Hepatocyte (in vitro differentiated cells): ENCODE data around the gene IQGAP2. TPM values are rescaled to one million over a fixed set of nuclear protein-coding genes. Genes with fewer than 3 reads are reported as not detected.

Experiments
- DNase-seq: peaks from one replicate; pipeline ENCODE4 v3.0.0-alpha.2; 2016; ENCODE audit warnings: low spot score
- H2AFZ ChIP-seq: fragments of 200-600 bp; sonication (generic); 2 replicates; pipeline ENCODE4 v1.6.0; 2016; ENCODE audit warnings: antibody characterized with exemption, mild to moderate bottlenecking
- H3K27ac ChIP-seq: fragments of 200-600 bp; sonication (generic); 2 replicates; pipeline ENCODE4 v1.5.1; 2016; ENCODE audit warnings: mild to moderate bottlenecking
- H3K27me3 ChIP-seq: fragments of 200-600 bp; sonication (generic); 2 replicates; pipeline ENCODE4 v1.6.1; 2016
- H3K36me3 ChIP-seq: fragments of 200-600 bp; sonication (generic); replicated peaks from 2 replicates; pipeline ENCODE4 v1.5.1; 2016; ENCODE audit warnings: low read depth; ENCODE audit not compliant: insufficient read depth
- H3K4me1 ChIP-seq: fragments of 200-600 bp; sonication (generic); 2 replicates; pipeline ENCODE4 v1.5.1; 2016; ENCODE audit warnings: mild to moderate bottlenecking, moderate library complexity; ENCODE audit not compliant: insufficient read depth
- H3K4me2 ChIP-seq: fragments of 200-600 bp; sonication (generic); 2 replicates; pipeline ENCODE4 v1.6.0; 2016
- H3K4me3 ChIP-seq: fragments of 200-600 bp; sonication (generic); 2 replicates; pipeline ENCODE4 v1.5.1; 2016; ENCODE audit warnings: mild to moderate bottlenecking
- H3K79me2 ChIP-seq: fragments of 200-600 bp; sonication (generic); 2 replicates; pipeline ENCODE4 v1.6.0; 2017; ENCODE audit warnings: mild to moderate bottlenecking
- H3K9me2 ChIP-seq: fragments of 200-600 bp; sonication (generic); replicated peaks from 2 replicates; pipeline ENCODE4 v1.6.0; 2017; ENCODE audit warnings: mild to moderate bottlenecking; ENCODE audit not compliant: insufficient read depth
- H3K9me3 ChIP-seq: fragments of 200-600 bp; sonication (generic); 2 replicates; pipeline ENCODE4 v1.5.1; 2016; ENCODE audit warnings: low read depth, mild to moderate bottlenecking
- H4K20me1 ChIP-seq: fragments of 200-600 bp; sonication (generic); 2 replicates; pipeline ENCODE4 v1.6.0; 2016; ENCODE audit warnings: mild to moderate bottlenecking; ENCODE audit not compliant: insufficient read depth, poor library complexity, severe bottlenecking
- CTCF ChIP-seq: fragments of 200-600 bp; sonication (generic); IDR thresholded peaks from 2 replicates; pipeline ENCODE4 v1.5.1; 2016; ENCODE audit warnings: antibody characterized with exemption, mild to moderate bottlenecking; ENCODE audit not compliant: poor library complexity
- EZH2 ChIP-seq: fragments of 200-600 bp; sonication (generic); IDR thresholded peaks from 2 replicates; pipeline ENCODE4 v1.6.1; 2016; ENCODE audit warnings: antibody characterized with exemption, mild to moderate bottlenecking, borderline replicate concordance
- EZH2phosphoT487 ChIP-seq: fragments of 200-600 bp; sonication (generic); IDR thresholded peaks from one replicate; pipeline ENCODE4 v1.6.1; 2018; ENCODE audit warnings: antibody characterized with exemption, mild to moderate bottlenecking, low read depth, moderate library complexity; ENCODE audit not compliant: unreplicated experiment, severe bottlenecking
- WGBS: methylation state at CpG from one replicate; pipeline ENCODE4 v1.1.6; 2016; ENCODE audit warnings: low lambda C conversion rate; ENCODE audit errors: missing lambda C conversion rate; 5-methylcytosine and 5-hydroxymethylcytosine counted together
- polyA plus RNA-seq: library from polyadenylated mRNA; unstranded; fragments of >200 nt; fragmentation: Nextera tagmentation; extraction: Ambion mirVana; gene quantifications from 2 replicates; pipeline ENCODE4 v1.2.1, GENCODE V29; 2016
- total RNA-seq: library from RNA; depleted of rRNA; stranded (reverse); fragments of >200 nt; gene quantifications from 2 replicates; pipeline ENCODE4 v1.2.3, GENCODE V29; 2014

The IQGAP2 gene
- total and polyA plus RNA-seq, 2 experiments from 2014 or later, result 37.2 to 78.9 TPM

GRCh38 chr5:76704131-76704663 lies 301.1 kb downstream of the IQGAP2 start:
- H3K9me3 ChIP-seq, result no peaks in the 10 kb centered on the region
- H3K4me1 ChIP-seq, result no peaks in the 10 kb centered on the region
- no peak overlapping the region for H3K27ac ChIP-seq
- no peak for DNase-seq
- no peak overlapping the region for H3K4me3 ChIP-seq
- no peak overlapping the region for H3K4me2 ChIP-seq
- H3K9me2 ChIP-seq, result no peaks in the 10 kb centered on the region
- no peak for TF ChIP-seq CTCF
- TF ChIP-seq EZH2phosphoT487, result no peak
- TF ChIP-seq EZH2, result no peak
- no peaks in the 10 kb centered on the region for H3K27me3 ChIP-seq
- H4K20me1 ChIP-seq, result no peaks in the 10 kb centered on the region
- H3K36me3 ChIP-seq, result no peaks in the 10 kb centered on the region
- H2AFZ ChIP-seq, result no peak overlapping the region
- no peaks in the 10 kb centered on the region for H3K79me2 ChIP-seq

DNA sequence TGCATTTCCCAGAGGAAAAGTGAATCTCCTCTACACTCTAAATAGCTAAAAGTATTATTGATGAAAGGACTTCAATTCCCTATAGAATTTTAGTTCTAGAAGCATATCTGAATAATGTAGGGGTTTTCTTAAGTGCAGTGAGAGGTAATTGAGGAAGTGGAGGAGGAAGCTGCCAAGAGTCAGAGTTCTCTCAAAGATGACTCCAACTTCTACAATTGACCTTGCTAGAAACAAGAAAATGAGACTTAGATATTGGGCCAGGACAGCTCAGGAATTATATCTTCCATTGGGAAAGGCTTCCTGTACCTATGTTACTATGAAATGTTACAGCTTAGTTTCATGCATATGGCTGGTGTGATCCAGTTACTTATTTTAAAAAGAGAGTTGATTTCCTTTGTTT lies 302.5 kb downstream of the IQGAP2 start:
- no peak overlapping the region for H3K4me2 ChIP-seq
- no peak overlapping the region for H3K4me3 ChIP-seq
- H4K20me1 ChIP-seq, result no peaks in the 10 kb centered on the region
- no peaks in the 10 kb centered on the region for H3K4me1 ChIP-seq
- H3K9me3 ChIP-seq, result no peaks in the 10 kb centered on the region
- H3K79me2 ChIP-seq, result no peaks in the 10 kb centered on the region
- TF ChIP-seq CTCF, result no peak
- TF ChIP-seq EZH2phosphoT487, result no peak
- TF ChIP-seq EZH2, result no peak
- no peaks in the 10 kb centered on the region for H3K36me3 ChIP-seq
- no peak overlapping the region for H3K27ac ChIP-seq
- no peaks in the 10 kb centered on the region for H3K27me3 ChIP-seq
- H2AFZ ChIP-seq, result no peak overlapping the region
- DNase-seq, result no peak
- no peaks in the 10 kb centered on the region for H3K9me2 ChIP-seq

GRCh38 chr5:76709762-76710161 lies 306.7 kb downstream of the IQGAP2 start:
- Histone ChIP-seq H3K27me3 (peaks cover 5% of the 10 kb centered on the region), H3K79me2 (no peaks in the 10 kb centered on the region), H3K9me3 (no peaks in the 10 kb centered on the region), H3K4me1 (no peaks in the 10 kb centered on the region), H4K20me1 (no peaks in the 10 kb centered on the region), H3K4me3 (no peak overlapping the region), H3K9me2 (no peaks in the 10 kb centered on the region), H3K27ac (no peak overlapping the region), H2AFZ (no peak overlapping the region), H3K4me2 (no peak overlapping the region), H3K36me3 (no peaks in the 10 kb centered on the region)
- no peak for DNase-seq
- TF ChIP-seq EZH2 (no peak), EZH2phosphoT487 (no peak), CTCF (no peak)
- 84% methylated on average over 2 of the region's 2 CpGs for WGBS

DNA sequence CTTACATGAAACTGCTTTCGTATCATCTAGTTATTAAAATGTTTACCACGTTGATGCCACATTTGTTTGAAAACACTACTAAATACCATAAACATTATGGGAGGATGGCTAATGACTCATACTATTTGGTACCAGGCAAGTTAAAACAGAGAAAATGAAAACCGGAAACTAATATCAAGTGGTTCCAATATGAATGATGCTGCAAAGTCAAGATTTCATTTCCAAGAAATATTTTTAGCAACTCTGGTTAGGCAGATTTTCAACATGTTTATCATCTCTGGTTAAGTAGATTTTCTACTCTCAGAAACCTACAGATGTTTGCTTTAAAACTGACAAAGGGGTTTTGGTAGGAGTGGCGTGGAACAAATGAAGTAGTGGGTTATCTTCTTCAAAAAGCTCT lies 307.9 kb downstream of the IQGAP2 start:
- Histone ChIP-seq H3K27ac (no peak overlapping the region), H3K4me1 (no peaks in the 10 kb centered on the region), H3K36me3 (no peaks in the 10 kb centered on the region), H3K4me2 (no peak overlapping the region), H3K4me3 (no peak overlapping the region), H3K9me2 (no peaks in the 10 kb centered on the region), H3K9me3 (no peaks in the 10 kb centered on the region), H3K79me2 (no peaks in the 10 kb centered on the region), H2AFZ (no peak overlapping the region), H3K27me3 (peaks cover 8% of the 10 kb centered on the region), H4K20me1 (no peaks in the 10 kb centered on the region)
- no peak for TF ChIP-seq EZH2
- TF ChIP-seq EZH2phosphoT487, result no peak
- no peak for TF ChIP-seq CTCF
- DNase-seq, result no peak
- 95% methylated on average over 4 of the region's 4 CpGs for WGBS
